ENCODE results near the gene IL18BP. TPM values are rescaled to one million over a fixed set of nuclear protein-coding genes. Genes with fewer than 3 reads are reported as not detected.
A peak's percentile ranks its signal among the peaks of the same experiment; 100 is the strongest.

IL18BP gene
- polyA plus RNA-seq, 1 donor (not counting 4 experiments of a cell fraction or from before 2014, with no cell fraction given), result 2.9 TPM

DNA sequence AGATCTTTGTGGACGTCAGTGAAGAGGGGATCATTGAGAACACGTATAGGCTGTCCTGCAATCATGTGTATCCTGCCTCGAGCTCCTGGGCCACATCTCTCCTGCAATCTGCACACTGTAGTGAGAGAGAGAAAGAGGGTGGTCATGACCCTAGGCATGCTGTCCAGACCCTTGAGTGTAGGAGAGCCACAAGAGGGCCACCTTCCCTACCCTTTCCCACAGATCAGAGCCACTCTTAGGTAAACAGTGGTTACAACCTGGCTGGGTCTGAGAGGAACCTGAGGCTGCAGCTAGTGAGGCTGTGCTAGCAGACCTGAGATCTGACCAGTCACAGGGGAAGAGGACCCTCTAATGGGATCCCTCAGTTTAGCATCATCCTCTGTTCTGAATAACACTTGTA, 3.9 kb upstream of the IL18BP start:
- FAIRE-seq, result no peak
- dilution Hi-C loops (cut with MboI; ENCODE audit: extremely low pct_ligation_motif_present, low sequenced_read_pairs), result no loop called here
- TF ChIP-seq CTCF (optimal IDR thresholded peaks at IDR 0.05 in 1 of 3, IDR thresholded peaks at IDR 0.05 in 1 of 3, conservative IDR thresholded peaks at IDR 0.05 in 1 of 3; ENCODE audit: extremely low read depth in 1 of 3, insufficient read depth in 2 of 3, low read length in 3 of 3) (peak in 1 of 3 experiments; percentile 30), EZH2 (IDR thresholded peaks at IDR 0.05; ENCODE audit: low read length) (no peak)

GRCh38 chr11:71995726-71996291, 2.9 kb upstream of the IL18BP start:
- dilution Hi-C loops (cut with MboI; ENCODE audit: extremely low pct_ligation_motif_present, low sequenced_read_pairs), result no loop called here
- no peaks in the 10 kb centered on the region for H3K27me3 ChIP-seq (ENCODE audit: control insufficient read depth, extremely low read depth, insufficient read depth, low read length)
- TF ChIP-seq EZH2 (IDR thresholded peaks at IDR 0.05; ENCODE audit: low read length) (no peak), CTCF (optimal IDR thresholded peaks at IDR 0.05 in 1 of 3, IDR thresholded peaks at IDR 0.05 in 1 of 3, conservative IDR thresholded peaks at IDR 0.05 in 1 of 3; ENCODE audit: extremely low read depth in 1 of 3, insufficient read depth in 2 of 3, low read length in 3 of 3) (no peak)
- H3K36me3 ChIP-seq (ENCODE audit: control insufficient read depth in 2 of 2, extremely low read depth in 1 of 2, insufficient read depth in 2 of 2, low read length in 2 of 2), result peaks cover 5 to 6% of the 10 kb centered on the region in 2 experiments
- no peak overlapping the region for H3K9ac ChIP-seq (ENCODE audit: control insufficient read depth, extremely low read depth, insufficient read depth, low read length)
- no peak overlapping the region for H2AFZ ChIP-seq (ENCODE audit: control insufficient read depth, low read length)
- H3K79me2 ChIP-seq (ENCODE audit: control insufficient read depth, insufficient read depth, low read length), result no peaks in the 10 kb centered on the region
- no peak overlapping the region for H3K27ac ChIP-seq (ENCODE audit: control insufficient read depth, insufficient read depth, low read length)
- no peak overlapping the region for H3K4me3 ChIP-seq (ENCODE audit: control insufficient read depth in 2 of 3, extremely low read depth in 1 of 3, insufficient read depth in 2 of 3, low read depth in 1 of 3, low read length in 3 of 3)
- H3K9me1 ChIP-seq (ENCODE audit: control insufficient read depth, extremely low read depth, insufficient read depth, low read length), result no peaks in the 10 kb centered on the region
- no peaks in the 10 kb centered on the region for H3K4me1 ChIP-seq (ENCODE audit: control insufficient read depth, extremely low read depth, insufficient read depth, low read length)
- FAIRE-seq (no peak), DNase-seq (ENCODE audit: low read depth, low spot score) (no peak)
- no peak overlapping the region for H3K4me2 ChIP-seq (ENCODE audit: control insufficient read depth, extremely low read depth, insufficient read depth, low read depth, low read length)
- H3K9me3 ChIP-seq (ENCODE audit: control insufficient read depth, low read depth, low read length), result no peaks in the 10 kb centered on the region
- H4K20me1 ChIP-seq (ENCODE audit: control insufficient read depth, extremely low read depth, insufficient read depth, low read length), result no peaks in the 10 kb centered on the region

More for the DNA sequence above, 3.9 kb upstream of the IL18BP start:
- Histone ChIP-seq H3K9me3 (ENCODE audit: control insufficient read depth, low read depth, low read length) (no peaks in the 10 kb centered on the region), H3K4me1 (ENCODE audit: control insufficient read depth, extremely low read depth, insufficient read depth, low read length) (no peaks in the 10 kb centered on the region), H3K9me1 (ENCODE audit: control insufficient read depth, extremely low read depth, insufficient read depth, low read length) (no peaks in the 10 kb centered on the region), H3K9ac (ENCODE audit: control insufficient read depth, extremely low read depth, insufficient read depth, low read length) (no peak overlapping the region), H3K27ac (ENCODE audit: control insufficient read depth, insufficient read depth, low read length) (no peak overlapping the region), H3K4me3 (ENCODE audit: control insufficient read depth in 2 of 3, extremely low read depth in 1 of 3, insufficient read depth in 2 of 3, low read depth in 1 of 3, low read length in 3 of 3) (no peak overlapping the region), H4K20me1 (ENCODE audit: control insufficient read depth, extremely low read depth, insufficient read depth, low read length) (no peaks in the 10 kb centered on the region), H3K79me2 (ENCODE audit: control insufficient read depth, insufficient read depth, low read length) (no peaks in the 10 kb centered on the region), H3K36me3 (ENCODE audit: control insufficient read depth in 2 of 2, extremely low read depth in 1 of 2, insufficient read depth in 2 of 2, low read length in 2 of 2) (peaks cover 4 to 10% of the 10 kb centered on the region in 2 experiments), H3K27me3 (ENCODE audit: control insufficient read depth, extremely low read depth, insufficient read depth, low read length) (no peaks in the 10 kb centered on the region), H3K4me2 (ENCODE audit: control insufficient read depth, extremely low read depth, insufficient read depth, low read depth, low read length) (no peak overlapping the region), H2AFZ (ENCODE audit: control insufficient read depth, low read length) (no peak overlapping the region)
- no peak for DNase-seq (ENCODE audit: low read depth, low spot score)

Data from keratinocyte (primary cell).